PFSK-1 (cell line): ENCODE measurements around the gene PRKN.

Experiments used
- POLR2AphosphoS5 ChIP-seq: IDR thresholded peaks from 2 replicates; pipeline ENCODE4 v1.6.1; 2012; ENCODE audit warnings: low read depth, mild to moderate bottlenecking, control low read depth, low read length, moderate library complexity
- SIN3A ChIP-seq: IDR thresholded peaks from 2 replicates; pipeline ENCODE4 v1.6.1; 2012; ENCODE audit warnings: mild to moderate bottlenecking, low read length, moderate library complexity, borderline replicate concordance; ENCODE audit not compliant: insufficient read depth
- TAF1 ChIP-seq: IDR thresholded peaks from 2 replicates; pipeline ENCODE4 v1.6.1; 2012; ENCODE audit warnings: low read length, control low read depth, borderline replicate concordance; ENCODE audit not compliant: insufficient read depth
- TF ChIP-seq, protein P1 (sequence below), 2 experiments: IDR thresholded peaks; 2 replicates each; pipeline versions ENCODE4 v1.6.1 to v1.8.0; 2011 to 2012; ENCODE audit warnings: low read depth in 2 of 2, low read length in 2 of 2, control low read depth in 1 of 2, inconsistent platforms in 1 of 2, mild to moderate bottlenecking in 1 of 2, moderate library complexity in 1 of 2; ENCODE audit not compliant: insufficient read depth in 1 of 2

DNA sequence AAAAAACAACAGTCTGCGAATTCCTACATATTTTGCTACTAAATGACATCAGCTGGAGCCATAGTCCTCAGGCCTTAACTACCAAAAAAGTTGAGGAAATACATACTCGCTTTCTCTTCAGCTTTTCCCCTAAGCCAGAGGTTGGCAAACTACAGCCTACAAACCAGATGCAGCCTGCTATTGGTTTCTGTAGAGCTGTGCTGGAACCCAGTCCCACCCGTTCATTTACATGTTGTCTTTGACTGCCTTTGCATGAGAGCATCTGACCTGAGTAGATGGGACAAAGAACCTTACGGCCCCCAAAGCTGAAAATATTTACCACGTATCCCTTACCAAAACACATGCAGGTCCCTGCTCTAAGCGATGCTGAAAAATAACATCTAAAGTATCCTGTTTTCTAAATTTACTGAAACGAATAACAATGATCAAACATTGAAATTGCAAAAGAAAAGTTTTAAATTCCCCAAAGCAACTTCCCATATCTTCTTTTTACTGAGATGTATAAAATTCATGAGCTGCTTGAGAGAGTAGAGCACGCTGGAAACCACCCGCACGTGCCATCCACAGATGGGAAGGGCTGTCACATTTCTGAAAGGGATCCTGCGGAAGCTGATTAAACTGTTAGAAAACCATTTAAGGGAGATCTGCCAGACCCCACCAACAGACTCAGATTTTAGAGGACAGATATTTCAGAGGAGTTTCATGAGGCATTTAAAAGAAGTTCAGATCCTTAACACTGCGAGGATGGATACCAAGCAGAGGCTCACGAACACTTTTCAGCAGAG is 124.1 kb downstream of the PRKN start:
- TF ChIP-seq POLR2AphosphoS5 (no peak), SIN3A (no peak), TAF1 (no peak)
- TF ChIP-seq, protein P1, sequence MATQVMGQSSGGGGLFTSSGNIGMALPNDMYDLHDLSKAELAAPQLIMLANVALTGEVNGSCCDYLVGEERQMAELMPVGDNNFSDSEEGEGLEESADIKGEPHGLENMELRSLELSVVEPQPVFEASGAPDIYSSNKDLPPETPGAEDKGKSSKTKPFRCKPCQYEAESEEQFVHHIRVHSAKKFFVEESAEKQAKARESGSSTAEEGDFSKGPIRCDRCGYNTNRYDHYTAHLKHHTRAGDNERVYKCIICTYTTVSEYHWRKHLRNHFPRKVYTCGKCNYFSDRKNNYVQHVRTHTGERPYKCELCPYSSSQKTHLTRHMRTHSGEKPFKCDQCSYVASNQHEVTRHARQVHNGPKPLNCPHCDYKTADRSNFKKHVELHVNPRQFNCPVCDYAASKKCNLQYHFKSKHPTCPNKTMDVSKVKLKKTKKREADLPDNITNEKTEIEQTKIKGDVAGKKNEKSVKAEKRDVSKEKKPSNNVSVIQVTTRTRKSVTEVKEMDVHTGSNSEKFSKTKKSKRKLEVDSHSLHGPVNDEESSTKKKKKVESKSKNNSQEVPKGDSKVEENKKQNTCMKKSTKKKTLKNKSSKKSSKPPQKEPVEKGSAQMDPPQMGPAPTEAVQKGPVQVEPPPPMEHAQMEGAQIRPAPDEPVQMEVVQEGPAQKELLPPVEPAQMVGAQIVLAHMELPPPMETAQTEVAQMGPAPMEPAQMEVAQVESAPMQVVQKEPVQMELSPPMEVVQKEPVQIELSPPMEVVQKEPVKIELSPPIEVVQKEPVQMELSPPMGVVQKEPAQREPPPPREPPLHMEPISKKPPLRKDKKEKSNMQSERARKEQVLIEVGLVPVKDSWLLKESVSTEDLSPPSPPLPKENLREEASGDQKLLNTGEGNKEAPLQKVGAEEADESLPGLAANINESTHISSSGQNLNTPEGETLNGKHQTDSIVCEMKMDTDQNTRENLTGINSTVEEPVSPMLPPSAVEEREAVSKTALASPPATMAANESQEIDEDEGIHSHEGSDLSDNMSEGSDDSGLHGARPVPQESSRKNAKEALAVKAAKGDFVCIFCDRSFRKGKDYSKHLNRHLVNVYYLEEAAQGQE (IDR thresholded peaks at IDR 0.05; ENCODE audit: insufficient read depth in 1 of 2, low read depth in 2 of 2, low read length in 2 of 2): no peak
